Skeletal muscle tissue (tissue), 4 donors: ENCODE data around the gene KIAA0586. TPM values are rescaled to one million over a fixed set of nuclear protein-coding genes. Genes with fewer than 3 reads are reported as not detected.
"Not testable (repeated sequence)": the region's sequence is repeated elsewhere in the genome, so short reads cannot be mapped to it uniquely, and the experiment has no call there.

ENCODE experiments used
- H3K27ac ChIP-seq: one replicate; pipeline ENCODE4 v1.7.0; 2013; ENCODE audit warnings: mild to moderate bottlenecking, low read depth, low read length, inconsistent platforms
- H3K27me3 ChIP-seq, 3 donors: one replicate each; pipeline ENCODE4 v1.7.0; 2013; ENCODE audit warnings: low read length in 3 of 3; ENCODE audit not compliant: control insufficient read depth in 3 of 3, insufficient read depth in 3 of 3
- H3K36me3 ChIP-seq, 3 donors: one replicate each; pipeline ENCODE4 v1.7.0; 2013; ENCODE audit warnings: low read length in 3 of 3; ENCODE audit not compliant: control insufficient read depth in 3 of 3, insufficient read depth in 3 of 3
- H3K4me1 ChIP-seq, 3 donors: one replicate each; pipeline ENCODE4 v1.7.0; 2013; ENCODE audit warnings: low read length in 3 of 3, mild to moderate bottlenecking in 3 of 3; ENCODE audit not compliant: control insufficient read depth in 3 of 3, insufficient read depth in 3 of 3
- H3K4me3 ChIP-seq, 3 donors: one replicate each; pipeline ENCODE4 v1.7.0; 2013; ENCODE audit warnings: low read length in 3 of 3
- H3K9ac ChIP-seq, 3 donors: one replicate each; pipeline ENCODE4 v1.7.0; 2013; ENCODE audit warnings: low read length in 3 of 3, mild to moderate bottlenecking in 3 of 3, moderate library complexity in 2 of 3, low read depth in 1 of 3
- H3K9me3 ChIP-seq, 3 donors: one replicate each; pipeline ENCODE4 v1.7.0; 2013; ENCODE audit warnings: low read length in 3 of 3; ENCODE audit not compliant: control insufficient read depth in 3 of 3
- total RNA-seq: library from RNA; depleted of rRNA; stranded (reverse); fragments of >200 nt; gene quantifications from one replicate; pipeline ENCODE4 v1.2.3, GENCODE V29; 2014
- donor health status: Osteomylitis.

Gene KIAA0586
- total RNA-seq, 1 donor from 2014 or later = 9.9 TPM

DNA sequence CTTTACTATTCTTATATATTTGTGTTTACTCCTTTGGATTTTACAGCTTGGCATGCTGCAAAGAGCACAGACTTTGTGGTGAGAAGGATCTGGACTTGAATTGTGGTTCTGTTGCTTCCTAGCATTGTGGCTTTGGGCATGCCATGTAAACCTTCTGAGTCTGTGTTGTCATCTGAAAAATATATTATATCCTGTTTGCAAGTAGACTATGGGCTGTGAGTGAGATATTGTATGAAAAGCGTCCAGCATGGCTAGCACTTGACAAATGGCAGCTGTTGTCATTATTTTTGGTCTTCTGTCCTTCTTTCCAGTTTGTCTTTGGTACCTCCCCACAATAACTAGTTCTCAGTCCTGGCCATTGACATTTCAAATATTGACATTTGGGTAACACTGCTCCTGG, 148.4 kb downstream of the KIAA0586 start:
- H3K27ac ChIP-seq = no peak overlapping the region
- no peak overlapping the region for H3K4me3 ChIP-seq
- H3K36me3 ChIP-seq = no peaks in the 10 kb centered on the region
- no peak overlapping the region for H3K9ac ChIP-seq
- no peaks in the 10 kb centered on the region for H3K9me3 ChIP-seq
- no peaks in the 10 kb centered on the region for H3K27me3 ChIP-seq
- H3K4me1 ChIP-seq = no peaks in the 10 kb centered on the region

DNA sequence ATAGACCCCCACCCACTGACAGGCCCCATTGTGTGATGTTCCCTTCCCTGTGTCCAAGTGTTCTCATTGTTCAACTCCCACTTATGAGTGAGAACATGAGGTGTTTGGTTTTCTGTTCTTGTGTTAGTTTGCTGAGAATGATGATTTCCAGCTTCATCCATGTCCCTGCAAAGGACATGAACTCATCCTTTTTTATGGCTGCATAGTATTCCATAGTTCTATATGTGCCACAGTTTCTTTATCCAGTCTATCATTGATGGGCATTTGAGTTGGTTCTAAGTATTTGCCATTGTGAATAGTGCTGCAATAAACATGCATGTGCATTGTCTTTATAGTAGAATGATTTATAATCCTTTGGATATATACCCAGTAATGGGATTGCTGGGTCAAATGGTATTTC, 152.5 kb downstream of the KIAA0586 start:
- not testable (repeated sequence) for H3K9ac ChIP-seq, H3K4me3 ChIP-seq, H3K27ac ChIP-seq, H3K4me1 ChIP-seq, H3K9me3 ChIP-seq, H3K36me3 ChIP-seq, H3K27me3 ChIP-seq

DNA sequence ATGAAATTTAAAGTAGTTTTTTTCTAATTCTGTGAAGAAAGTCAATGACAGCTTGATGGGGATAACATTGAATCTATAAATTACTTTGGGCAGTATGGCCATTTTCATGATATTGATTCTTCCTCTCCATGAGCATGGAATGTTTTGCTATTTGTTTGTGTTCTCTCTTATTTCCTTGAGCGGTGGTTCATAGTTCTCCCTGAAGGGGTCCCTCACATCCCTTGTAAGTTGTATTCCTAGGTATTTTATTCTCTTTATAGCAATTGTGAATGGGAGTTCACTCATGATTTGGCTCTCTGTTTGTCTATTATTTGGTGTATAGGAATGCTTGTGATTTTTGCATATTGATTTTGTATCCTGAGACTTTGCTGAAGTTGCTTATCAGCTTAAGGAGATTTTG, 153.9 kb downstream of the KIAA0586 start:
- not testable (repeated sequence) for H3K9ac ChIP-seq, H3K27me3 ChIP-seq, H3K9me3 ChIP-seq

GRCh38 chr14:58584383-58584782, 156.9 kb downstream of the KIAA0586 start:
- Histone ChIP-seq H3K36me3 (no peaks in the 10 kb centered on the region), H3K27ac (no peak overlapping the region), H3K27me3 (no peaks in the 10 kb centered on the region), H3K4me1 (peaks cover 0 to 4% (median 0%) of the 10 kb centered on the region in 3 donors), H3K4me3 (no peak overlapping the region), H3K9me3 (no peaks in the 10 kb centered on the region), H3K9ac (no peak overlapping the region)

More for the DNA sequence above, 153.9 kb downstream of the KIAA0586 start:
- H3K4me1 ChIP-seq, H3K4me3 ChIP-seq, H3K36me3 ChIP-seq, H3K27ac ChIP-seq: not testable (repeated sequence)

DNA sequence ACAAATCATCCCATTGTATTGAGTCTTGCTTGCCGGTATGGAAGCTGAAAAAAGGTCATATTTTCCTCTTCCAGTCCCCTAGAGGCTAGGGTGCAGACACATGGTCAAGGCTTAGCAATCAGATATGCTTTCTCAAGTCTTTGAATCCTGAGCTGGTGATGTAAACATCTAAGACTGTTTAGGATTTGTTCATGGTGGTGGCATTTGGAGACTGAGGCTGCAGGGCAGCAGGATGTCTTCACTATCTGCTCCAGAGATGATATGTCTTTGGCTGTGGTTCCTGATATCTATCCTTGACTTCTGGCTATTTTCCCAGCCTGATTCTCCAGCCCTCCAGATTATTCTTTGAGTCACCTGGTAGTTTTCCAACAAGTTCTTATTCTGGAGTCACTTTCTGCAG, 159.8 kb downstream of the KIAA0586 start:
- no peak overlapping the region for H3K9ac ChIP-seq
- no peak overlapping the region for H3K4me3 ChIP-seq
- H3K9me3 ChIP-seq = no peaks in the 10 kb centered on the region
- peaks cover 0 to 4% (median 0%) of the 10 kb centered on the region in 3 donors for H3K4me1 ChIP-seq
- no peak overlapping the region for H3K27ac ChIP-seq
- no peaks in the 10 kb centered on the region for H3K36me3 ChIP-seq
- H3K27me3 ChIP-seq = no peaks in the 10 kb centered on the region

- not testable (repeated sequence) for H3K27ac ChIP-seq, H3K27me3 ChIP-seq, H3K9ac ChIP-seq, H3K4me3 ChIP-seq, H3K36me3 ChIP-seq, H3K4me1 ChIP-seq, H3K9me3 ChIP-seq
Measured at GRCh38 chr14:58588321-58588720, 160.8 kb downstream of the KIAA0586 start.

DNA sequence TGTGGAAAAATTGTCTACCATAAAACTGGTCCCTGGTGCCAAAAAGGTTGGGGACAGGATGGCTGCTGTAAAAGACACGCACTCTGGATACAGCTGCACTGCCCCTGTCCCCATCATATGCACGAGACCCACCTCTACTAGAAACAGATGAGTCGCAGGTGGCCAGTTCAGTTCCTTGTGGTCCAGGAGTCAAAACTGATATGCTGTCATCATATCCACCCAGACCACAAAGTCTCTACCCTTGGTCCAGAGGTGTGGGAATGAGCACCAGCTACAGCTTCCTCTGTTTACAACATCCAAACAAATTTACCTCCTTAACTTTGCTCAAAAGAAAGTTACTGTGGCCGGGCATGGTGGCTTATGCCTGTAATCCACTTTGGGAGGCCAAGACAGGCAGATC, 166.5 kb downstream of the KIAA0586 start:
- H3K27ac ChIP-seq = no peak overlapping the region
- no peaks in the 10 kb centered on the region for H3K4me1 ChIP-seq
- H3K9ac ChIP-seq = no peak overlapping the region
- no peaks in the 10 kb centered on the region for H3K9me3 ChIP-seq
- no peaks in the 10 kb centered on the region for H3K27me3 ChIP-seq
- H3K36me3 ChIP-seq = no peaks in the 10 kb centered on the region
- no peak overlapping the region for H3K4me3 ChIP-seq

- Histone ChIP-seq H3K9me3 (no peaks in the 10 kb centered on the region), H3K4me3 (no peak overlapping the region), H3K27me3 (no peaks in the 10 kb centered on the region), H3K36me3 (no peaks in the 10 kb centered on the region), H3K4me1 (no peaks in the 10 kb centered on the region), H3K9ac (no peak overlapping the region), H3K27ac (no peak overlapping the region)
Measured at GRCh38 chr14:58597041-58597440, 169.5 kb downstream of the KIAA0586 start.

DNA sequence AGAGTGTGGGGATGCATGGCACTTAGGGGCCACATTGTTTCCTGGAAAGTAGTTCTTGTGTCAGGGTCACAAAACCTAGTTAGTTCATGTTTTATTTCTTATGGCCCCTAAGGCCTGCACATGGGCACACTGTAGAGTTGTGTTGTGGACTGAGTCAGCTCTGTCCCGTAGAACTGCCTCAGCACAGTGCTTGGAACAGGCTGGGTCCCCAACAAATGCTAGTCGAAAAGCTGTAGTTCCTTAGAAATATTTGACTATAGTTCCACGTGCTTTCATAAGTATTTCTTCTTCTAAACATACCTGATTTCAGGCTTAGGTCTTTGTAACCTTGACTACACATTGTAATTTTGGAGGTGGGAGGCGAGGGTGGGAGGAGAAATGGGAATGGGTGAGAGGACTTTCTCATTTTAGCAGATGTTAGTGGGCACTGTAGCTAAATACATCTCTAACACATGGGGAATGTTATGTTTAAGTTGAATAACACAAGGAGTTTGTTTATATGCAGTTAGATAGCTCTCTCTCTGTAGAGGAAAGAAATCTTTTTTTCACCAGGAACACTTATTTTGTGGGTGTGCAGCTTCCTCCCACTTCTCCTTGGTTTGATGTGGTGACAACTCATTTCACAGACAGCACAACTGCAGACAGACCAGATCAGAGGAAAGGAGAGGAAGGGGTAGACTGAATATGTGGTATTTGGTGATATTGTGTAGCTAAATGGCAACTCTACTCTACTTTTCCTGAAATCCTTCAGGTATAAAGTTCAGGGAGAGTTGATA, 170.7 kb downstream of the KIAA0586 start:
- no peak overlapping the region for H3K9ac ChIP-seq
- no peaks in the 10 kb centered on the region for H3K4me1 ChIP-seq
- H3K36me3 ChIP-seq = no peaks in the 10 kb centered on the region

GRCh38 chr14:58598804-58599525, 171.4 kb downstream of the KIAA0586 start:
- no peaks in the 10 kb centered on the region for H3K27me3 ChIP-seq
- H3K9ac ChIP-seq = no peak overlapping the region
- no peaks in the 10 kb centered on the region for H3K9me3 ChIP-seq
- no peaks in the 10 kb centered on the region for H3K4me1 ChIP-seq
- H3K27ac ChIP-seq = no peak overlapping the region
- H3K4me3 ChIP-seq = no peak overlapping the region
- no peaks in the 10 kb centered on the region for H3K36me3 ChIP-seq

More for the DNA sequence above, 170.7 kb downstream of the KIAA0586 start:
- Histone ChIP-seq H3K27me3 (no peaks in the 10 kb centered on the region), H3K27ac (no peak overlapping the region), H3K9me3 (no peaks in the 10 kb centered on the region), H3K4me3 (no peak overlapping the region)
